ENCODE results near the gene ITPKC. TPM values are rescaled to one million over a fixed set of nuclear protein-coding genes. Genes with fewer than 3 reads are reported as not detected.

Gene ITPKC
- total RNA-seq, 2 donors from 2014 or later = 6.5 to 8.3 TPM

- H3K9me3 ChIP-seq (ENCODE audit: control insufficient read depth, low read length, poor library complexity, severe bottlenecking) = no peaks in the 10 kb centered on the region
- Mint-ChIP-seq H3K4me1 (peaks cover 4% of the 10 kb centered on the region), H3K36me3 (ENCODE audit: low read depth) (no peaks in the 10 kb centered on the region), H3K27ac (no peak overlapping the region), H3K27me3 (no peaks in the 10 kb centered on the region), H3K4me3 (no peak overlapping the region)
- DNase-seq (no peak), ATAC-seq (no peak)
Measured at GRCh38 chr19:40743926-40744325, 27.0 kb downstream of the ITPKC start.

- no peaks in the 10 kb centered on the region for H3K9me3 ChIP-seq (ENCODE audit: control insufficient read depth, low read length, poor library complexity, severe bottlenecking)
- ATAC-seq (no peak), DNase-seq (no peak)
- Mint-ChIP-seq H3K36me3 (ENCODE audit: low read depth) (no peaks in the 10 kb centered on the region), H3K27me3 (no peaks in the 10 kb centered on the region), H3K27ac (no peak overlapping the region), H3K4me1 (peaks cover 9% of the 10 kb centered on the region), H3K4me3 (no peak overlapping the region)
Measured at GRCh38 chr19:40744554-40745401, 27.9 kb downstream of the ITPKC start.

- H3K4me1 Mint-ChIP-seq = peaks cover 14% of the 10 kb centered on the region
- DNase-seq (no peak), ATAC-seq (no peak)
- H3K27me3 Mint-ChIP-seq = no peaks in the 10 kb centered on the region
- H3K36me3 Mint-ChIP-seq (ENCODE audit: low read depth) = no peaks in the 10 kb centered on the region
- no peaks in the 10 kb centered on the region for H3K9me3 ChIP-seq (ENCODE audit: control insufficient read depth, low read length, poor library complexity, severe bottlenecking)
- H3K4me3 Mint-ChIP-seq = no peak overlapping the region
- H3K27ac Mint-ChIP-seq = no peak overlapping the region
Measured at GRCh38 chr19:40745402-40745780, 28.5 kb downstream of the ITPKC start.

GRCh38 chr19:40747536-40747935, 30.6 kb downstream of the ITPKC start:
- Mint-ChIP-seq H3K4me3 (no peak overlapping the region), H3K36me3 (ENCODE audit: low read depth) (peaks cover 3% of the 10 kb centered on the region), H3K27ac (peak overlapping the region; percentile 47)

GRCh38 chr19:40750058-40750873, 33.4 kb downstream of the ITPKC start, which contains the start of gene ACTMAP:
TSS of gene ACTMAP (minus strand) at chr19:40750477. CDS start at chr19:40749803, 674 bp downstream.
- DNase-seq = peak; percentile 94 to 99 (median 96)
- peaks cover 40% of the 10 kb centered on the region for H3K4me1 Mint-ChIP-seq
- peak; percentile 91 for ATAC-seq
- no peaks in the 10 kb centered on the region for H3K9me3 ChIP-seq (ENCODE audit: control insufficient read depth, low read length, poor library complexity, severe bottlenecking)
- peak within 1 kb of the TSS; percentile 99 for H3K4me3 Mint-ChIP-seq
- H3K27me3 Mint-ChIP-seq = no peaks in the 10 kb centered on the region
- H3K27ac Mint-ChIP-seq = peak within 1 kb of the TSS; percentile 99
- H3K36me3 Mint-ChIP-seq (ENCODE audit: low read depth) = peaks cover 4% of the 10 kb centered on the region

More at GRCh38 chr19:40747536-40747935, 30.6 kb downstream of the ITPKC start:
- H3K9me3 ChIP-seq (ENCODE audit: control insufficient read depth, low read length, poor library complexity, severe bottlenecking) = no peaks in the 10 kb centered on the region
- ATAC-seq = no peak
- Mint-ChIP-seq H3K27me3 (no peaks in the 10 kb centered on the region), H3K4me1 (peaks cover 28% of the 10 kb centered on the region)
- no peak for DNase-seq

GRCh38 chr19:40750874-40751537, 34.1 kb downstream of the ITPKC start, which contains the start of gene SNRPA:
TSS of gene SNRPA (plus strand) at chr19:40751203. CDS start at chr19:40751409, 206 bp downstream.
- Mint-ChIP-seq H3K36me3 (ENCODE audit: low read depth) (peaks cover 7% of the 10 kb centered on the region), H3K4me3 (peak within 1 kb of the TSS; percentile 99), H3K27ac (peak within 1 kb of the TSS; percentile 99), H3K4me1 (peaks cover 47% of the 10 kb centered on the region), H3K27me3 (no peaks in the 10 kb centered on the region)
- peak; percentile 87 to 90 (median 89) for DNase-seq
- peak; percentile 74 for ATAC-seq
- no peaks in the 10 kb centered on the region for H3K9me3 ChIP-seq (ENCODE audit: control insufficient read depth, low read length, poor library complexity, severe bottlenecking)

GRCh38 chr19:40752257-40752781, 35.4 kb downstream of the ITPKC start:
- no peaks in the 10 kb centered on the region for H3K27me3 Mint-ChIP-seq
- peak overlapping the region; percentile 99 for H3K27ac Mint-ChIP-seq
- H3K4me1 Mint-ChIP-seq = peaks cover 53% of the 10 kb centered on the region
- DNase-seq = no peak
- no peaks in the 10 kb centered on the region for H3K9me3 ChIP-seq (ENCODE audit: control insufficient read depth, low read length, poor library complexity, severe bottlenecking)
- peak overlapping the region; percentile 99 for H3K4me3 Mint-ChIP-seq
- peaks cover 11% of the 10 kb centered on the region for H3K36me3 Mint-ChIP-seq (ENCODE audit: low read depth)
- no peak for ATAC-seq

- Mint-ChIP-seq H3K36me3 (ENCODE audit: low read depth) (peaks cover 12% of the 10 kb centered on the region), H3K27me3 (no peaks in the 10 kb centered on the region), H3K27ac (peak overlapping the region; percentile 86), H3K4me3 (peak overlapping the region; percentile 84), H3K4me1 (peaks cover 50% of the 10 kb centered on the region)
- no peaks in the 10 kb centered on the region for H3K9me3 ChIP-seq (ENCODE audit: control insufficient read depth, low read length, poor library complexity, severe bottlenecking)
- DNase-seq = no peak
- no peak for ATAC-seq
Measured at GRCh38 chr19:40754611-40755247, 37.8 kb downstream of the ITPKC start.

- H3K4me3 Mint-ChIP-seq = peak overlapping the region; percentile 84
- no peaks in the 10 kb centered on the region for H3K9me3 ChIP-seq (ENCODE audit: control insufficient read depth, low read length, poor library complexity, severe bottlenecking)
- H3K27ac Mint-ChIP-seq = peak overlapping the region; percentile 83
- no peaks in the 10 kb centered on the region for H3K27me3 Mint-ChIP-seq
- peaks cover 48% of the 10 kb centered on the region for H3K4me1 Mint-ChIP-seq
- ATAC-seq (no peak), DNase-seq (no peak)
- H3K36me3 Mint-ChIP-seq (ENCODE audit: low read depth) = peaks cover 13% of the 10 kb centered on the region
Measured at GRCh38 chr19:40755248-40755624, 38.3 kb downstream of the ITPKC start.

GRCh38 chr19:40755791-40756190, 38.9 kb downstream of the ITPKC start:
- ATAC-seq (no peak), DNase-seq (no peak)
- H3K36me3 Mint-ChIP-seq (ENCODE audit: low read depth) = peaks cover 13% of the 10 kb centered on the region
- peak overlapping the region; percentile 84 for H3K4me3 Mint-ChIP-seq
- H3K27ac Mint-ChIP-seq = peak overlapping the region; percentile 83
- no peaks in the 10 kb centered on the region for H3K9me3 ChIP-seq (ENCODE audit: control insufficient read depth, low read length, poor library complexity, severe bottlenecking)
- H3K4me1 Mint-ChIP-seq = peaks cover 50% of the 10 kb centered on the region
- H3K27me3 Mint-ChIP-seq = no peaks in the 10 kb centered on the region

- DNase-seq = no peak
- H3K9me3 ChIP-seq (ENCODE audit: control insufficient read depth, low read length, poor library complexity, severe bottlenecking) = no peaks in the 10 kb centered on the region
- H3K4me3 Mint-ChIP-seq = peak overlapping the region; percentile 84
- peak overlapping the region; percentile 83 for H3K27ac Mint-ChIP-seq
- peaks cover 43% of the 10 kb centered on the region for H3K4me1 Mint-ChIP-seq
- no peaks in the 10 kb centered on the region for H3K27me3 Mint-ChIP-seq
- H3K36me3 Mint-ChIP-seq (ENCODE audit: low read depth) = peaks cover 11% of the 10 kb centered on the region
- peak; percentile 28 for ATAC-seq
Measured at GRCh38 chr19:40756502-40757110, 39.7 kb downstream of the ITPKC start.

- H3K4me1 Mint-ChIP-seq = peaks cover 37% of the 10 kb centered on the region
- DNase-seq (no peak), ATAC-seq (no peak)
- peak overlapping the region; percentile 39 for H3K27ac Mint-ChIP-seq
- no peaks in the 10 kb centered on the region for H3K27me3 Mint-ChIP-seq
- peaks cover 11% of the 10 kb centered on the region for H3K36me3 Mint-ChIP-seq (ENCODE audit: low read depth)
- H3K9me3 ChIP-seq (ENCODE audit: control insufficient read depth, low read length, poor library complexity, severe bottlenecking) = no peaks in the 10 kb centered on the region
- H3K4me3 Mint-ChIP-seq = no peak overlapping the region
Measured at GRCh38 chr19:40758491-40758890, 41.6 kb downstream of the ITPKC start.
